Measurements from ENCODE around the gene FKBP15.
"Not testable (repeated sequence)": the region's sequence is repeated elsewhere in the genome, so short reads cannot be mapped to it uniquely, and the experiment has no call there.

The FKBP15 gene

GRCh38 chr9:113178087-113178486, 43.0 kb downstream of the FKBP15 start:
- no peak for DNase-seq (ENCODE audit: low read depth)

- no peak for DNase-seq (ENCODE audit: low read depth)
These were observed 43.8 kb downstream of the FKBP15 start for GRCh38 chr9:113177251-113177650.

DNA sequence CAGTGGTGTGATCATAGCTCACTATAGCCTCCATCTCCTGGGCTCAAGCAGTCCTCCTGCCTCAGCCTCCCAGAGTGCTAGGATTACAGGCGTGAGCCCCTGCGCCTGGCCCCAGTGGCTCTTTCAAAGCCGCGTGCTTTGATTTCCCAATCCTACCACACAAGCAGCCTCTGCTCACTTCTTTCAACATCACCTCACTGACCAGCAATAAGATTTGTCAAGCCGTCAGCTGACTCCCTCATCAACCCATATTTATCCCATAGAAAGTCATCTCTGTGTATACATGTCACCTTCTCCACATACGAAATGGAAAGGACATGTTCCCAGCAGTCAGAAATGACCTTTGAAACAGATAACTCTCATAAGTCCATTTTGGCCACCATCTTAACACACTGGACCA, 44.3 kb downstream of the FKBP15 start:
- no peak for DNase-seq (ENCODE audit: low read depth)

DNA sequence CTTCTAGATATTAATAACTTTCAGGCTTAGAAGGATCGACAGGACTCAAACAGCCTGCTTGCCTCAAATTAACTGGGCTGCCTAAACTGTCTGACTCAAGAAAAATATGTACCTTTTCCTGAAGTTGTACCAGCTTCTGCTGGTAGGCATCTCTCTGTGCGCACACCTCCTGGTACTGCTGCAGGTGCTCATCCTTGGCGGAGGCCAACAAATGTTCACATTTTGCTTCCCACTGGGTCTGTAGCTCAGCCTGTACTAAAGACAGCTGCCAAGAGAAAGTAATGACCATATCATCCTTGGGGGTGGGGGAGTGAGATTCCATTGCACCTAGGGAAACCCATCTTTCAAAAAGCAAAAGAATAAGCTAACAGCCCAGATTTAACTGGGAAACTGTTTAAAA, 47.7 kb downstream of the FKBP15 start:
- DNase-seq (ENCODE audit: low read depth) = no peak

GRCh38 chr9:113168809-113169208, 52.3 kb downstream of the FKBP15 start:
- no peak for DNase-seq (ENCODE audit: low read depth)

DNA sequence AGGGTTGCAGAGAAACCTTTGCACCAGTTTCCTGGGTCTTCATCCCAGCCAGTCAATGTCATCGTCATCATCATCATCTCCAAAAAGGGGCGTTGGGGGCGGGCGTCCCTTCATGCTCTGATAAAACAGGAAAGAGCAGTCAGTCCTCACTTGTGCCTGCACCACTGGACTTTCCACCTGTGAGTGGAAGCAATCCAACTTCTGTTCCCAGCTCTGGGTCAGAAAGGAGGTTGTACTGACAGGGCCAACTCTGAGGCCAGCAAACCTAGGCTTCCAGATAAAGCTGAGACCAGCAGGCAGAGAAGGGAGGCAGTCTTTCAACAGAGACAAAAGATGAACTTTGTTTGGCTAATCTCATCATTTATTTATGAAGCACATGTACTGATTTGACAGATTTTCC, 55.0 kb downstream of the FKBP15 start:
- DNase-seq (ENCODE audit: low read depth) = no peak

DNA sequence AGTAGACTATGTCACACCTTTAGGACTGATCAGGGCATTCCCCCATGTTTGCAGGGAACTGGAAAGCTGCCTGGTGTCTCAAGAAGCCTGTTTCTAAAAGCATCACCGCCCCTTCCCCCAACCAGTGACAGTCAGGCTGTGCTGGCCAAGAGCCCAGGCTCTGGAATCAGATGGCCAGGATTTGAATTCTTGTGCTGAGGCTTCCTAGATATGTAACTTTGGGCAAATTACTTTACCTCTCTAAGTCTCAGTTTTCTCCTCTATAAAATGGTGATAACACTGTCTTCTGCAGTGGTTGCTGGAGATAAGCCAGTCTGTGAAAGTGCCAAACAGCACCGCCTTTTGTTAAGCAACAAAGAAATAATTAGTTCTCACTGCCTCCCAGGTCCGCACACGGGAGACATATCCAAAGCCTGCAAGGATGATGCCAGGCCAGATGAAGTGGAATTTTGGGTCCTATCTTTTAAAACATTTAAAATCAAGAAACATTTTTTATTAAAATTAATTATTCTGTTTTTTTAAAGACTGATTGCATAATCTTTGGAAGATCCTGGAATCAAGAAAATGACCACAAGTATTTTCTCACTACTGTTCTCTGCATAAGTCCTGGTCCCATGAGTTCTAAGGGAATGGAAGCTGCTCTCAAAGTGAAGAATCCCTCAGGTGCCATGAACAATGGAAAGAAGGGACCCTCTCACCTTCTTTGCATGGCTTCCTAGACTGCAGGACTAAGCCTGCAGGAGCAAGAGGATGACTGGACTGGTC, 56.4 kb downstream of the FKBP15 start:
- DNase-seq (ENCODE audit: low read depth) = no peak

DNA sequence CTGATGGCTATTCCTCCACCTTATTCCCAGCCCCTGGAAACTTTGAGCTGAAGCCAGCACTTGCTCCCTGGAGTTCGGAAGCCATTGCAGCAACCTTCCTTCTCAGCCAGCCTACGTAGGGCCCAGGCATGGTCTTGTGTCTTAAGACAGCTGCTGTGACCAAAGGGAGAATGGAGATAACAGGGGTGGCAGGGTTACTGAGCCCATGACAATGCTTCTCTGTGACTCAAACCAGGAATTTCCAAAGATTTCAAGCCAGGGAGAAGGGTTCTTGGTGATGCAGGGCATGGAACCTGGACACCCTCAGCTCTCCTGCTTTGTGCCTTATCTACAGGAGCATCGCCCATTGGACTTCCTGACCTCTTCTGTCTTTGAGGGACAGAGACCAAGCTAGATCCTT, 58.1 kb downstream of the FKBP15 start:
- no peak for DNase-seq (ENCODE audit: low read depth)

DNA sequence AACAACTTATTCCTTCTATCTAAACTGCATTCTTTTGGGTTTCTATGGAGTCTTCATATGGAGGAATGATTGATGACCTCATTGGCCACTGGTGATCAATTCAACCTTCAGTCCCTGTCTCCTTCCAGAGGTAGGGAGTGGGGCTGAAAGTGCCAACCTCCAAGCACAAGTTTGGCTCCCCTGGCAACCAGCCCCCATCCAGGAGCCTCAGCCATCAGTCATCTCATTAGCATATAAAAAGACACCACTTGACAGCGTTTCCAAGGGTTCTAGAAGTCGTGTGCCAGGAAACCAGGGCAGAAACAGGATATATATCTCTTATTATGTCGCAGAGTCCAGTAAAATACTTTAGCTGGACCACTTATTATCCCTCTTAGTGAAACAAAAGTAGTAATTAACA, 60.5 kb downstream of the FKBP15 start:
- no peak for DNase-seq (ENCODE audit: low read depth)

DNA sequence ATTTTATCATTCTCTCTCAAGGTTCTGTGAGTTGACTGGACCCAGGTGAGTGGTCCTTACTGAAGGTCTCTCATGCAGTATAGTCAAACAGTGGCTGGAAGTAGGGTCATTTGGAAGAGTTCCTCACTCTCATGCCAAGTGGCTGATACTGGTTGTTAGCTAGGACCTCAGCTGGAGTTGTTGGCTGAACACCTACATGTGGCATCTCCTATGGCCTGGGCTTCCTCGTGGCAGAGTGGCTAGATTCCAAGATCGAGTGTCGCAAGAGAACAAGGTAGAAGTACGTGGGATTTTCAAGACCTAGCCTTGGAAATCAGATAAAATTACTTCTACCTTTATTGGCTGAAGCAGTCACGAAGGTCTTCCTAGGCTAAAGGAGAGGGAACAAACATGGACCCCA, 62.6 kb downstream of the FKBP15 start:
- DNase-seq (ENCODE audit: low read depth) = no peak

DNA sequence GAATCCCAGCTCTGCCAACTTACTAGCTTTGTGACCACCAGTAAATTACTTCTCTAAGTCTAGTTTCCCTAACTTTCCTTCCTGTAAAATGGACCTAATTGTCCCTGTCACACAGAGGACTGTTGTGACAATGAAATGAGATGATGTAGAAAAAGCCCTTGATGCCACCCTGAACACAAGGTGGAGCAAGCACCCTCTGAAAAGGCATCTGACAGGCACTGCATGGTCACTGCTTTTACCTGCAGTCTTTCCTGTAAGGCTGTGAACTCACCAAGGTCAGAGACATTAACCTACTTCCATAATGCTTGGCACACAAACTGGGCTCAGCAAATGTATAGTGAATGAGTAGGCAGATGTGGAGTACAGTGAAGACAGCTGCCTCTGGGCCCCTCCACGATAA, 64.2 kb downstream of the FKBP15 start:
- no peak for DNase-seq (ENCODE audit: low read depth)

- no peak for DNase-seq (ENCODE audit: low read depth)
These were observed 65.0 kb downstream of the FKBP15 start for GRCh38 chr9:113155911-113156588.

DNA sequence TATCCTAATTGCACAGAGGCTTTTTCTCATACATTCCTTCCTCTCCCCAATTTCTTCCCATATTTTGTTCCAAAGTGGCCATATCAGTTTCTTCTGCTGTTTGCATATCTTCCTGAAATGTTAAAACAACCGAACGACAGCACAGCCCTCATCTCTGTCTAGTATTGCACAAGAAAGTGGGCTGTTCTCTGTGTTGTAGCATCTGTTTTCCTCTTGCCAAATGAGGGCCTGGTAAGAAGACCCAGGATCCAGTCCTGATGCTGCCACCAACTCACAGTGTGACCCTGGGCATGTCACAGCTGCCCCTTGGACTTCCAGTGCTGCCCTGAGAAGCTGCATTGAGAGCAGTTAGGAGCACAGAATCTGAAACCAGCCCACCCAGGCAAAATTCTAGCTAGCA, 66.1 kb downstream of the FKBP15 start:
- no peak for DNase-seq (ENCODE audit: low read depth)

DNA sequence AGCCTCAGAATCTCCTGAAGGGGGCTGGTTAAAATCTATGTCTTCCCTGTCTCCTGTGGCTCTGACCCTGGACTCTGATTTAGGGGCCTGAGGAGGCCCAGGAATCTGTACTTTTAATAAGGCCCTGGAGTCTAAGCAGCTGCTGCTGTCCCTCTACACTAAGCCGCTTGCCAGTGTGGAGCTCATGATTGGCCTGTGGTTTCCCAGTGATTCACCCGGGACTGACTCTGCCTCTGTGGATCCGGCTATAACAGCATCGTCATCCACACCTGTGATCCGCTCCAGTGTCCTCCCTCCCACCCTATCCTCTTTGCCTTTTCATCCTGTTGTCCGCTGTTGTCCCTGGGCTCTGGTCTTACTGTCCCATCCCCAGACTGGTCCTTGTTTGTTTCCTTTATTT, 66.6 kb downstream of the FKBP15 start:
- DNase-seq (ENCODE audit: low read depth) = no peak

DNA sequence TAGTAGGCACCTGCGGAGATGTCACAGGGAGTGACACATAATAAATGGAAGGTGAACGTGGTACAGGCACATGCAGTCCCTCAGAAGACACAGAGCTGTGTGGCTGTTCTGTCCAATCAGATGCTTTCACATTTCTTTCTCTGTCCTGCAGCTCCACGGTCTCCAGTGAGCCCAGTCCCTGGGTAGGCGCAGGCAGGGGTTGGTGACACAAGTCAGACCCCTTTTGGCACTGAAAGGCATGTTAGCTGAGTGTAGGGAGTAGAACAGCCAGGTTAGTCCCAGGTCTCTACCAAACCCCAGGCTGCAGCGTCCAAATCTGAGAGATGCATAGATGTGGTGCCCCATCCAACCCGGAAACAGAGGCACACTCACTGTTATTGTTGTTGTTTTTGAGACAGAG, 67.5 kb downstream of the FKBP15 start:
- no peak for DNase-seq (ENCODE audit: low read depth)

GRCh38 chr9:113152699-113153098, 68.4 kb downstream of the FKBP15 start:
- DNase-seq (ENCODE audit: low read depth) = no peak

GRCh38 chr9:113151696-113152630, 69.1 kb downstream of the FKBP15 start:
- DNase-seq (ENCODE audit: low read depth) = no peak

DNA sequence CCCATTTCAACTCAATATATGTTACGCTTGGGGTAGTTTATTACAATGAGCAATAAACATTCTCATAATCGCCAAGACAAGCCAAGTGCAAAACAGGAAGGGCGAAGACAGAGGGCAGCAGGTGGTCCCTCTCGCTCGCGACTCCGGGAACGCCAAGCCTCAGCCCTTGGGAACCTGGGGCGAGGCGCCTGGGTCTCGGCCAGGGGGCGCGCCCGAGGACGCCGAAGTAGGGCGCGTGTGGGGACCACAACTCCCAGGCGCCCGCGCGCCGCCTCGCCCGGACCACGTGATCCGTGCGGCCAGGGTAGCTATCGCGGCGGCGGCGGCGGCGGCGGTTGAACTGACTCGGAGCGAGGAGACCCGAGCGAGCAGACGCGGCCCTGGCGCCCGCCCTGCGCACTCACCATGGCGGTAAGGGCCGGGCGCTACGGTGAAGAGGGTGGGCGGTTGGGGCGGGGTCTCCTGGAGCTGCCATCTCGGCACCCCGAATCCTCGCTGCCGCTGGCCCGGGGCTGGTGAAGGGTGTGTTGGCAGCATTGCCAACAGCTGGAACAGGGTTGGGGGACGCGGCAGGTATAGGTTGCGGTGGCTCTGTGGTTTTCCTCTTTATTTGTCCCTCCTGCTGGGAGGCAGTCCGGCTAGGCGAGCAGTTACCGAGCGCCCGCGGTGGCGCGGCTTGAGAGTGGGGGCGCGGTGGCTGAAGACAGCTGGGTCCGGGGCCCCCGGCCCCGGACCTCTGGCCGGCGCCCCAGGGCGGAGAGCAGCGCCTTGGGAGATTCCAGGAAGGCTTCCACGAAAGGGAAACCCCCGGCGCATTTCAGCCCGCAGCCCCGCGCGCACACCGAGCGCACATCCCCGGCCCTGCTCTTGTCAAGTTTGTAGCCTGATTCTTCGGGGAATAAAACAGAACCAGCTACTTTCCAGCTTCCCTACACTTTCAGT, 70.1 kb downstream of the FKBP15 start, which contains the start of gene SLC31A2:
TSS of gene SLC31A2 (plus strand) at position 338 of the 942 bp plus-strand sequence. CDS start at position 406, 68 bp downstream.
- peak; percentile 38 for DNase-seq (ENCODE audit: low read depth)

DNA sequence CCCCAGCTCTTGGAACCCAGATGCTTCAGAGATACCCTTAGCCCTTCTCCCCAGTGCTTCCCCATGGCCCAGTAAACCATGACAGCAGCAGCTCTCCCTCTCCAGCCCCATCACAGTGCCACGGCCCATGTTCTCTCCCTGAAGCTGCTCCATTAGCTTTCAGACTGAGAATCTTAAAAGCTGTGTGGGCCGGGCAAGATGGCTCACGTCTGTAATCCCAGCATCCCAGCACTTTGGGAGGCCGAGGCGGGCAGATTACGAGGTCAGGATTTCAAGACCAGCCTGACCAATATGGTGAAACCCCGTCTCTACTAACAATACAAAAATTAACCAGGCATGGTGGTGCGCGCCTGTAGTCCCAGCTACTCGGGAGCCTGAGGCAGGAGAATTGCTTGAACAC, 71.5 kb downstream of the FKBP15 start:
- DNase-seq (ENCODE audit: low read depth) = not testable (repeated sequence)

DNA sequence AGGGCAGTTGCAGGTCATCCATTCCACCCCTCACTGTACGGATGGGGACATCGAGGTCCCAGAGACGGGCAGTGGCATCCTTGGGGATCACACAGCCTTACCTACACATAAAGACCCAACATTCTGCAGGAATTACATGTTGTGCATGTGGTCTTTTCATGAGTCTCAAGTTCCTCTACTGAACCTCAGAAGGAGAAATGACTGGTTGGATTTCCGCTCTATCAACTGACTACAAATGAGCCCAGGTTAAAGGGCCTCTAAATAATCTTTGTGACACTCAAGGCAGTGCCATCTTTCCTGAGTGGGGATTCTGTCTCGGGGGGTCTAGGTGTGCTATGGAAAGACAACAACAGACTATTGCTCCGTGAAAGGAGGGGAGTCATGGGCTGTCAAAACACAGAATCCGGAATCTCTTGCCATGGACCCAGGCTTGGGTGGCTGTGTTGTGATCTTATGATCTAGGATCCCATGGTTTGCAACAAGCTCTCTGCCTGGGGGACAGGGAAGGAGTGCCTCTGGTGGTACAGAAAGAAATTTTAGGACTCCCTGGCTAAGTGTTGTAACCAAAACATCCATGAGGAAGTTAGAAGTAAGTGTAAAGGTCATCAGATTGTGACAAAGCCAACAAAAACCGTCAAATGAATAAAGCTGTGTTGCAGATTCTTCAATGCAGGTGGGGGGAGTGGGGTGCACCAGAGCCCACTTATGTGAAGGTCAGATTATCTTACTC, 72.1 kb downstream of the FKBP15 start:
- DNase-seq (ENCODE audit: low read depth) = no peak

- no peak for DNase-seq (ENCODE audit: low read depth)
These were observed 72.7 kb downstream of the FKBP15 start for GRCh38 chr9:113148372-113148705.
